HG03108 (cell line): ENCODE data around the gene ZNF710.
"Not testable (repeated sequence)": the region's sequence is repeated elsewhere in the genome, so short reads cannot be mapped to it uniquely, and the experiment has no call there.

Source experiments
- ATAC-seq: cut with Tn5 transposase; IDR thresholded peaks from one replicate; pipeline ENCODE4 v1.9.1; 2021; ENCODE audit warnings: moderate library complexity; ENCODE audit not compliant: unreplicated experiment

ZNF710 gene, protein sequence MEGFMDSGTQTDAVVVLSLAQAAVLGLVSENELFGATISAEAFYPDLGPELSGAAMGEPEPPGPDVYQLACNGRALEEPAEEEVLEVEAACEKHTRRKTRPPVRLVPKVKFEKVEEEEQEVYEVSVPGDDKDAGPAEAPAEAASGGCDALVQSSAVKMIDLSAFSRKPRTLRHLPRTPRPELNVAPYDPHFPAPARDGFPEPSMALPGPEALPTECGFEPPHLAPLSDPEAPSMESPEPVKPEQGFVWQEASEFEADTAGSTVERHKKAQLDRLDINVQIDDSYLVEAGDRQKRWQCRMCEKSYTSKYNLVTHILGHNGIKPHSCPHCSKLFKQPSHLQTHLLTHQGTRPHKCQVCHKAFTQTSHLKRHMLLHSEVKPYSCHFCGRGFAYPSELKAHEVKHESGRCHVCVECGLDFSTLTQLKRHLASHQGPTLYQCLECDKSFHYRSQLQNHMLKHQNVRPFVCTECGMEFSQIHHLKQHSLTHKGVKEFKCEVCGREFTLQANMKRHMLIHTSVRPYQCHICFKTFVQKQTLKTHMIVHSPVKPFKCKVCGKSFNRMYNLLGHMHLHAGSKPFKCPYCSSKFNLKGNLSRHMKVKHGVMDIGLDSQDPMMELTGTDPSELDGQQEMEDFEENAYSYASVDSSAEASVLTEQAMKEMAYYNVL

DNA sequence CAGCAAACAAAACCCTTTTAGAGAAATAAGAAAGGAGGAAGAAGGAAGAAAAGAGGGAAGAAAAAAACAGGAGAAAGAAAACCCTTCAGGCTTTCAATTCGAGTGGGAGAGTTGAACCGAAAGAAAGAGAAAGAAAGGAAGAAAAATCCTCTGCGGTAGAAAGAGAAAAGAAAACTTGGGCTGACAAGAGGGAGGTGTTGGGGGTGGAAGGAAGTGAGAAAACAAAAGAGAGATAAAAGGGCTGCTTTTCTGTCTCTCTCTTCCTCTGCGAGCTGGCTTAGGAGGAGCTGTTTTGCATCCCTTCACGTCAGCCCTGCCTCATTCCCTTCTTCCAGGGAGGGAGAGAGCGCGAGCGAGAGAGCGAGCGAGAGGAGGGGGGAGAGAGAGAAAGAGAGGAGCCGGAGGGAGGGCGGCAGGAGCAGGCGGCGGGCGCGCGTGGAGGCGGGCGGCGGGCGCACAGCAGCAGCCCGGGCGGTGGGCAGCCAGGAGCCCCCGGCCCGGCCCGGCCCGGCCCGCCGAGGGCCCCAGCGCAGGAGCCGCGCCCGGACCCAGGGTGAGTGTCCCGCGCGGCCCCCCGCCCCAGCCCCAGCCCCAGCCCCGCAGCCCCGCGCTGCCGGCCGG lies at the start of gene ZNF710:
Gene ZNF710, plus strand, starts transcription at position 263 of the 621 bp plus-strand sequence. CDS start 65,814 bp downstream, outside the sequence.
- peak; percentile 14 for ATAC-seq

DNA sequence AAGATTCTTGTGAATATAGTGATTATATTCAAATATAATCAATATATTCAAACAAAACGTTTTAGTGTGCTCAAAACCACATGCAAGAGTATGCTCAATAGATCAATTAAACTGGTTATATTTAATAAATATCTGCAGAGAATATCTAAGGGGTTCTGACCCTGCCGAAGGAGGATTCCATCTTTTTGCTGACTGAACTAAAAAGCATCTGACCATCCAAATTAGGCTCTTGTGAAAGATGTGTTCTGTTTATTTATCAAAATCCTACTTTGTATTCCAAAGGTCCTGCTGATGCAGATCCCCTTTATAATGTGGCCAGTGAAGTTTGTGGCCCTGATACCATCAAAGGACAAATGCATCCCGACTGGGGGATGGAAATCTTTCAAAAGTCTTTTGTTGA lies 46.6 kb upstream of the ZNF710 start:
- ATAC-seq, result no peak

DNA sequence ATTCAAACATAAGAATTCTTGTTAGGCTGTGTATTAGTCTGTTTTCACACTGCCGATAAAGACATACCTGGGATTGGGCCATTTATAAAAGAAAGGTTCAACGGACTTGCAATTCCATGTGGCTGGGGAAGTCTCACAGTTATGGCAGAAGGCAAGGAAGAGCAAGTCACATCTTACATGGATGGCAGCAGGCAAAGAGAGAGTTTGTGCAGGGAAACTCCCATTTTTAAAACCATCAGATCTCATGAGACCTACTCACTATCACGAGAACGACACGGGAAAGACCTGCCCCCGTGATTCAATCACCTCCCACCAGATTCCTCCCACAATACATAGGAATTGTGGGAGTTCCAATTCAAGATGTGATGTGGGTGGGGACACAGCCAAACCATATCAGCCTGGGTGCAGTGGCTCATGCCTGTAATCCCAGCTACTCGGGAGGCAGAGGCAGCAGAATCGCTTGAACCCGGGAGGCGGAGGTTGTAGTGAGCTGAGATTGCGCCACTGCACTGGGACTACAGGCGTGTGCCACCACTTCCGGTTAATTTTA lies 45.6 kb upstream of the ZNF710 start:
- ATAC-seq, result not testable (repeated sequence)

DNA sequence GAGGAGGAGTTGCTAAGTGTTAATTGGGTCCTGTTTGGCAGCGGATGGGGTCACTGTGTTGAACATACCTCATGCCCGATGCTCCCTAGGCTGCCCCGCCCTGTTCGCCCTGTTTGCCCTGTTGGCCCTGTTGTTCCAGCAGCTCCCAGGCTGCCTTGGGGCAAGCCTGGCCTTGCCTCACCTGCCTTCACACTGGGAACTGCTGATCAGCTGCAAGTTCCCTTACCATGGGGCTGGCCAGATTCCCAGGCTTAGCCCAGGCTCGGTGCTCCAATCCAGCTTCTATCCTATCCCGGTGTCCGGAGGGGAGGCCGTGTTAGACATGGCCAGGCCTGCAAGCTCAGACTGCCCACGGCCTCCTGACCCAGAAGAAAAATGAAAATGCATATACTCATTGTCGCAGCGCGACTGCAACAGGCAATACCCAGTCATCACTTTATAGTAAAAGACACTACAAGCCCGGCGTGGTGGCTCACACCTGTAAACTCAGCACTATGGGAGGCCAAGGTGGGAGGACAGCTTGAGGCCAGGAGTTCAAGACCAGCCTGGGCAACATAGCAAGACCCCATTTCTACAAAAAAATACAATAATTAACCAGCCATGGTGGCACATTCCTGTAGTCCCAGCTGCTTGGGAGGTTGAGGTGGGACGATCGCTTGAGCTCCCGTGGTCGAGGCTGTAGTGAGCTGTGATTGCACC lies 42.9 kb upstream of the ZNF710 start:
- ATAC-seq, result no peak

DNA sequence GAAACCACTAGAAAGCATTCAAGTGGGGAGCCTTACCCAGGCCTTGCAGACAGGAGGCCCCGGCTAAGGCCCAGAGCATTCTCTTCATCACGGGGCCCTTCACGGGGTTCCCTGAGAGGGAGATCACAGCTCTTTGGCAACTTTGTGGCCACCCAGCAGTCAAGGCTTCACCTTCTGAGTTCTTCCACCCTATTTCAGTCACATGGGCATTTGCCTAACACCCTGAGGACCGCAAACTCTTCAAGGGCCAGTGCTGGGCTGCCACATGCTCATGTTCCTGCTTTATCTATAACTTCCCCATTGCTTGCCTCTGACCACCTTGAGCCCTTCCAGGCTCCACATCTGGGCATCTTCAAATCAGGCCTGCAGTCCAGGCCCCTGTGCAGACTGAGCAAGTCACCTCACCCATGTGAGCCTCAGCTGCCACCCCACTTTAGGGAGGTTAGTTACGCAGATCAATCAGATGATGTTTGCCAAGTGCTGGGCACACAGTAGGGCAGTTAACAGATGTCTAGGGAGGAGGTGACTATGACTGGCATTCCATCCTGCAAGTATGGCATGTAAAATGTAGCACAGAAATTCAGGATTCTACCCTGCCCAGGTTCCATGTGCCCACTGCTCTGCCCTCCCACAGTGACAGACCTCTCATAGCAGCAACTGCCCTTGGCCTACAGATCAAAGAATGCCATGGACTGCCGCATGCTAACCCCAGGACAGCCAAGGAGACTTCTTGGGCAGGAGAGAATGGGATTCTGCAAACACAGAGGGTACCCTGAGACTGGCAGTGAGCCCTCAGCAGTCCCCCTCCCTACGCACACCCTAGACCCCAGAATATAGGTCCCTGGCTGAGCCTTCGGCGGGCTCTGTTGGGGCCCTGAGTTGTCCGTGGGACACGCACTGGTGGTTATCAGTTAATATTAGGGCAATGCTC lies 37.6 kb upstream of the ZNF710 start:
- ATAC-seq, result no peak

DNA sequence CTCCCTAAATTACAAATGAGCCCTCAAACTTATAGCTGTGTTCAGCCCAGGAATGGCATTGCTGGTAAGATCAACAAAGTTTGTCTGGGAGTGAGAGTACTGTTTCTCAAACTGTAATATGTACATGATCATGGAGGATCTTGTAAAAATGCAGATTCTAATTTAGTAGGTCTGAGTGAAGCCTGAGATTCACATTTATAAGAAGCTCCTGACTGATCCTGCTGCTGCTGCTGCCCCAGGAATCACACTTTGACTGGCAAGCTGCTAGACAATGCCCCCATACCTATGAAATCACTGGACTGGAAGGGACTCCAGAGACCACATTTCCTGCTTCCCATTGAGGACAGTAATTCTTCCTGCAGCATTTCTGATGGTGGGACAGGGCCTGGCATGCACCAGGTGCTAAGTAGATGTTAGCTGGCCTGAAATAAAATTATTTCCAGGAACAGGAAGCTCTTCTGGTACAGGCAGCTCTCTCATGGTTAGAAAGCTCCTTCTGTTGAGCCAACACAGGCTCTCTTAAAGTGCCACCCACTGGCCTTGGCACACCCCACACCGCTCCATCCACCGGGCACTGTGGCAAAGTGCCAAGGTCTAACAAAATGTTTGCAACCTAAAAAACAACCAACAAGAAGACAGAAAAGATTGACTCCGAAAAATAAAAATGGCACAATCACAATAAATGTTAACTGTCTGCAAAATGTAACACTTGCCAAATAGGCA lies 36.7 kb upstream of the ZNF710 start:
- ATAC-seq, result no peak

DNA sequence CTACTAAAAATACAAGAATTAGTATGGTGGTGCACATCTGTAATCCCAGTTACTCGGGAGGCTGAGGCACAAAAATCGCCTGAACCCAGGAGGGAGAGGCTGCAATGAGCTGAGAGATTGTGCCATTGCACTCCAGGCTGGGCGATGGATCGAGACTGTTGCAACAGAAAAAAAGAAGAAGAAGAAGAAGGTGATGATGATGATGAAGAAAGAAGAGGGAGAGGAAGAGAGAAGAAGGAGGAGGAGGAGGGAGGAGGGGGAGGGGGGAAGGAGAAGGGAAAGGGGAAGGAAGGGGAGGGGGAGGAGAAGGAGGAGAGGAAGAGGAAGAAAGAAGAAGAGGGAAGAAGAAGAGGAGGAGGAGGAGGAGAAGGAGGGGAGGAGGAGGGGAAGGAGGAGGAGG lies 33.2 kb upstream of the ZNF710 start:
- ATAC-seq, result no peak

DNA sequence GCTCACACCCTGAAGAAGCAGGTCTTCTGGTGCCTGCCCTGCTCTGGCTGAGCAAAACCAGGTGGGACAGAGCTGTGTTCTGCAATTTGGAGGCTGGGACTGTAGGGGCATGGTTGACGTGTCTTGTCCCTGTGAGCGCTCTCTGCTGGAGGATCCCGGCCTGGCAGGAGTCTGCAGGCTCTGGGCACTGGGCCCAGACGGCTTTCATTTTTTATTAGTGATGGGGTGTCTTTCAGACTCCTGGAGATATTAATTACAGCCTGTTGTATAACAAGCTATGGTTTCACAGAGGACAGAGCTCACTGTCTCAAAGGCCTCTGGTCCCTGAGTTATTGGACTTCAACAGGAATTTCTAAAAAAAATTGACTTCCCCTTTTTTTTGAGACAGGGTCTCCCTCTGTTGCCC lies 29.5 kb upstream of the ZNF710 start:
- peak; percentile 79 for ATAC-seq

DNA sequence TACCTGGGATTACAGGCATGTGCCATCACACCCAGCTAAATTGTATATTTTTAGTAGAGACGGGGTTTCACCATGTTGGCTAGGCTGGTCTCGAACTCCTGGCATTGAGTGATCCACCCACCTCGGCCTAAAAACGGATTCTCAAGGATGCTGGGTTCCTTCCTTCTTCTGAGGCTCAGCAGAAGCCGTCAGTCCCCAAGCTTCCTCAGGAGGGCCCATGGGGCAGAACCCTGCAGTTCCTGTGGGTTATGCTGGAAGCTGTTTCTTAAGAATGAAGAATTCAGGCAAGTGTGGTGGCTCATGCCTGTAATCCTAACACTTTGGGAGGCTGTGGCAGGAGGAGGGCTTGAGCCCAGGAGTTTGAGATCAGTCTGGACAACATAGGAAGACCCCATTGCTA lies 29.0 kb upstream of the ZNF710 start:
- no peak for ATAC-seq

DNA sequence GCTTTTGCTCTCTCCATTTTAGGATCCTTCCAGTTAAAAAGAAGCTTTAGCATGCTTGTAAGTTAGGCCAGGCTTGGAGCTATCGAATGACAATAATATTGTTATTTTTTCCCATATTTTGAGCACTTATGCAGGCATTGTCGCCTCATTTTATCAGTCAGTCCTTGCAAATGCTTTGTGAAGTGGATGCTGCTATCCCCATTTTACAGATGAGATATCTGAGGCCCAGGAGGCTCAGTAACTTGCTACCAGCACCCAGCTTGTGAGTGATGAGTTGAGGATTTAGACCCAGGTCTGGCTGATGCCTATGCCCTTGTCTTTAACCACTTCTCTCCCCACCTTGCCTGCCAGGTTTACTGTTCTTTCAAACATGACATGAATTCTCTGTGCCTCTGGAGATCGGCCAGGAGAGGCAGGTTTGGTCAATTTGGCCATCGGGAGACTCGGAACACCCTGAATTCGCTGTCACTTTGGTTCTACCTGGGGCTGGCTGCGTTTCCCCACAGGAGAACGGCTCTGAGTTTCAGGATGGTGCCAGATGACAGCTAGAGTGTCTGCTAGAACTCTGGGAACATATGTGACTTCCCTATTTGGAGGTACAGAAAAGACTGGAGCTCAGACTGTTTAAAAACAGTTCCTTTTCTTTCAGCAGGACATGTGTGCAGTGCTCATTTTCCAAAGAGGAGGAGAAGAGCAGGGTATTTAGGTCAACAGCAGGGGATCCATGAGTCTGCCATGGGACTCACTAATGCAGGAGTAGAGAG lies 25.5 kb upstream of the ZNF710 start:
- ATAC-seq, result no peak

DNA sequence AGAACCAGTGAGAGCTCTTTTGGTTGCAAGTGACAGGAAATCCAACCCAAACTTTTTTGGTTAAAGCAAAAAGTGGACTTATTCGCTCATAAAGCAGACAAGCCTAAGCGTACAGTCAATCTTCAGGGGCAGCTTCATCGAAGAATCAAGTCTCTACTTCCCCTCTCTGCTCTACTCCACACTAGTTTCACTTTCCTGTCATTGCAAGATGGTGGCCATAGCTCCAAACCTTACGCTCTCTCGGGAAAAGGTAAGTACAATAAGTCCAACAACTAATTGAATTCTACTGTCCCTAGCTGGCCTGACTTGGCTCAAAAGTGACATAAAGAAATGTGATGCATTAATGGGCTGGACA lies 24.9 kb upstream of the ZNF710 start:
- ATAC-seq, result no peak

DNA sequence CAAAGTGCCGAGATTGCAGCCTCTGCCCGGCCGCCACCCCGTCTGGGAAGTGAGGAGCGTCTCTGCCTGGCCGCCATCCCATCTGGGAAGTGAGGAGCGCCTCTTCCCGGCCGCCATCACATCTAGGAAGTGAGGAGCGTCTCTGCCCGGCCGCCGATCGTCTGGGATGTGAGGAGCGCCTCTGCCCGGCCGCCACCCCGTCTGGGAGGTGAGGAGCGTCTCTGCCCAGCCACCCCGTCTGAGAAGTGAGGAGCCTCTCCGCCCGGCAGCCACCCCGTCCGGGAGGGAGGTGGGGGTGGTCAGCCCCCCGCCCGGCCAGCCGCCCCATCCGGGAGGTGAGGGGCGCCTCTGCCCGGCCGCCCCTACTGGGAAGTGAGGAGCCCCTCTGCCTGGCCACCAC lies 23.3 kb upstream of the ZNF710 start:
- not testable (repeated sequence) for ATAC-seq

DNA sequence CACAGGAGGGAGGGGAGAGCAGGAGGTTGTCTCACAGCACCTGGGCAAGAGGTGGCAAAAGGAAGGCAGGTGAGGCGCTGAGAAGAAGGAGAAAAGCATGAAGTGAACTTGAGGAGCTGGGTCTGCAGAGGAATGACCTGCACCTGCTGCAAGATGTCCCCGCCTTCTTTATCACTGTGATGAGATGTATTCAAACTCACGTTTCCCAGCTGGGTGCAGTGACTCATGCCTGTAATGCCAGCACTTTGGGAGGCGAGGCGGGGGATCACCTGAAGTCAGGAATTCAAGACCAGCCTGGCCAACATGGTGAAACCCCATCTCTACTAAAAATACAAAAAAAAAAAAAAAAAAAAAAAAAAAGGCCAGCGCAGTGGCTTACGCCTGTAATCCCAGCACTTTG lies 22.2 kb upstream of the ZNF710 start:
- no peak for ATAC-seq

DNA sequence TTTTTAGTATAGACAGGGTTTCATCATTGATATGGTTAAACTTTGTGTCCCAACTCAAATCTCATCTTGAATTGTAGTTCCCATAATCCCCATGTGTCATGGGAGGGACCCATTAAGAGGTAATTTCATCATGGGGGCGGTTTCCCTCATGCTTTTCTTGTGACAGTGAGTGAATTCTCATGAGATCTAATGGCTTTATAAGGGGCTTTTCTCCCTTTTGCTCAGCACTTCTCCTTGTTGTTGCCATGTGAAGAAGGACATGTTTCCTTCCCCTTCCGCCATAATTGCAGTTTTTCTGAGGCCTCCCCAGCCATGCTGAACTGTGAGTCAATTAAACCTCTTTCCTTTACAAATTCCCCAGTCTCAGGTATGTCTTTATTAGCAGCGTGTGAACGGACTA lies 20.2 kb upstream of the ZNF710 start:
- ATAC-seq, result no peak

DNA sequence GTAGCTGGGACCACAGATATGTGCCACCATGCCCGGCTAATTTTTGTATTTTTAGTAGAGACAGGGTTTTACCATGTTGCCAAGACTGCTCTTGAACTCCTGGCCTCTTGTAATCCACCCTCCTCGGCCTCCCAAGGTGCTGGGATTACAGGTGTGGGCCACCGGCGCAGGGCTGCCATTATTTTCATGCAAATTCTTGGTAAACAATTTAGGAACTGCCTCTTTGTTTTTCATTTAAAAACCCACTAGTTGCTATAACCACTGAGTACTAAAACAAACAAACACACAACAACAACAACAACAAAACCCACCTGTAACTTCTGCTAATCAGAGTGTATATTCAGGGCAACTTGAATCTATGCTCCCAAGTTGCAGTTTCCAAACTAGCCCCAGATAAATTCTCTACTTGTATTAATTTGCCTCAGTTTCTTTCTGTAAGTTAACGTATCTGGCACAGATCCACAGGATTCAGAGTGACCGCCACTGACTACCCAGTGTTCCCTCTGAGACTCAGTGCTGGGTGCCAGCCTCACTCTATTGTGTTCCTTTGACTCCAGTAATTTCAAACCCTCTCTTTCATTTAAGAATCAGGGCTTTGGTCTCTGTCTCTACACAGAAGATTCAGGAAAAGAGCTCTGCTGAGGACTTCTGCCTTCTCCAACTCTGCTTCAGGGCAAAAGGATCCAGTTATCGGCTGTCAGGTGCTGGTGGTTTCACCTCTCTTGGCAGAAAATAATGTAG lies 18.6 kb upstream of the ZNF710 start:
- ATAC-seq, result no peak

DNA sequence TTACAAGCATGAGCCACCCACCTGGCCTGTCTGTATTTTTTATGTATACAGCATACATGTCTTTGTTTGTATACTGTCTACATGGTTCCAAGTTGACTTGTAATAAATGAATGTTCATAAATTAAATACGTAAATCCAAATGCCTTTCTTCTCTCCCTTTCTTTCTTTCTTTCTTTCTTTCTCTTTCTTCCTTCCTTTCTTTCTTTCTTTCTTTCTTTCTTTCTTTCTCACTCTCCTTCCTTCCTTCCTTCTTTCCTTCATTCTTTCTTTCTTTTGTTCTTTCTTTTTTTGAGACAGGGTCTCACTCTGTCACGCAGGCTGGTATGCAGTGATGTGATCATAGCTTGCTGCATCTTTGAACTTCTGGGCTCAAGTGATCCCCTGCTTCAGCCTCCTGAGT lies 17.1 kb upstream of the ZNF710 start:
- no peak for ATAC-seq

DNA sequence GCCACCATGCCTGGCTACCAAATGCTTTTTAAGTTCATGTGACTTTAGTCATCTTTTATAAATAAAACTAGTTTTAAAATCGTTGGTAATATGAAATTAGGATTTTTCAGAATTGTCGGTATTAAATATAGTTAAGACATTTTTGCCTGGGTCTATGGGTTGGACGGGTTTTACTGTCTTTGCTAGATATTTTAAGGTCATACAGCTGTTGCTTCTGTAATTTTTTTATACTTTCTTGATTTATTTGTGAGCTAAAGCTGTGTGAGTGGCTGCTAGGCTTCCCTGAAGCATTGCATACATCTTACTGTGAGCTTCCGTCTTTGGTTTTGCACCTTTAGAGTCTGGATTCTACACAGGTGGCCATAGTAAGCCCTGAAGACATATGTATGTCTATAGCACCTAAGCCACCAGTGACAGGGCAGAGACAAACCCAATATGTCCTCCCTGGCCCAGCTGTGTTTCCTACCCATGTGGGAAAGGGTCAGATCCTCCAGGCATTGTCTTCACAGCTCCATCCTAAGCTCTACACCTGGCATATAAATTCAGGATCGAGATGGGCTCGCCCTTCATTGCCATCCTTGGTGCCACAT lies 16.6 kb upstream of the ZNF710 start:
- ATAC-seq, result no peak

DNA sequence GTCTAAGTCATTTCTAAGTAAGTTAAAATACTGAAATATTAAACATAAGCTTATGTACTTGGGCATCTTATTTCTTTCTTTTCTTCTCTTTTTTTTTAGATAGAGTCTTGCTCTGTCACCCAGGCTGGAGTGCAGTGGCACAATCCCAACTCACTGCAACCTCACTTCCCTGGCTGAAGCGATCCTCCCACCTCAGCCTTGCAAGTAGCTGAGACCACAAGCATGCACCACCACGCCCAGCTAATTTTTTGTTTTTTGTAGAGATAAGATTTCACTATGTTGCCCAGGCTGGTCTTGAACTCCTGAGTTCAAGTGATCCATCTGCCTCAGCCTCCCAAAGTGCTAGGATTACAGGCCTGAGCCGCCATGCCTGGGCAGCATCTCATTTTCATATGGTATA lies 16.0 kb upstream of the ZNF710 start:
- no peak for ATAC-seq
